ENCODE results near the gene SEC31A. TPM values are rescaled to one million over a fixed set of nuclear protein-coding genes. Genes with fewer than 3 reads are reported as not detected.

SEC31A gene
- polyA plus RNA-seq, 1 of the 3 experiments (the other 2 are of a cell fraction): 147 TPM

- Histone ChIP-seq H3K79me2 (ENCODE audit: insufficient read depth) (peaks cover 72% of the 10 kb centered on the region), H3K4me1 (ENCODE audit: control insufficient read depth in 1 of 2, insufficient read depth in 2 of 2, low read depth in 1 of 2, low read length in 1 of 2) (no peaks in the 10 kb centered on the region), H4K20me1 (ENCODE audit: insufficient read depth) (peaks cover 13% of the 10 kb centered on the region), H3K9me3 (no peaks in the 10 kb centered on the region), H3F3A (replicated peaks; ENCODE audit: insufficient read depth) (peaks cover 37% of the 10 kb centered on the region), H3K27ac (ENCODE audit: low read depth in 2 of 2, low read length in 1 of 2) (0 out of 4 replicates have a peak overlapping the region, but pooled peaks of 1 of the 2 experiments have one; percentile 3), H3K9me2 (no peaks in the 10 kb centered on the region), H3K4me2 (no peak overlapping the region), H3K4me3 (ENCODE audit: low read depth in 2 of 2, low read length in 1 of 2) (no peak overlapping the region), H2AFZ (ENCODE audit: low read depth) (no peak overlapping the region), H3K27me3 (ENCODE audit: insufficient read depth) (no peaks in the 10 kb centered on the region), H3K36me3 (replicated peaks in 1 of 2; ENCODE audit: control insufficient read depth in 1 of 2, insufficient read depth in 2 of 2, low read length in 1 of 2) (peaks cover 89 to 98% of the 10 kb centered on the region in 2 experiments), H3K9ac (no peak overlapping the region)
- ChIA-PET POLR2A (interaction anchor here (0.6 kb wide), 1 partner anchor 479 kb away, joined by 3 read pairs; no protein-coding TSS in a partner anchor), CTCF (interaction anchor here (1.0 to 3.5 kb wide), 16 partner anchors 10 to 428 kb away, joined by 3 to 24 read pairs (median 5); no protein-coding TSS in a partner anchor)
- TF ChIP-seq GABPA (IDR thresholded peaks at IDR 0.05; ENCODE audit: low read depth): no peak
- TF ChIP-seq, protein P1, sequence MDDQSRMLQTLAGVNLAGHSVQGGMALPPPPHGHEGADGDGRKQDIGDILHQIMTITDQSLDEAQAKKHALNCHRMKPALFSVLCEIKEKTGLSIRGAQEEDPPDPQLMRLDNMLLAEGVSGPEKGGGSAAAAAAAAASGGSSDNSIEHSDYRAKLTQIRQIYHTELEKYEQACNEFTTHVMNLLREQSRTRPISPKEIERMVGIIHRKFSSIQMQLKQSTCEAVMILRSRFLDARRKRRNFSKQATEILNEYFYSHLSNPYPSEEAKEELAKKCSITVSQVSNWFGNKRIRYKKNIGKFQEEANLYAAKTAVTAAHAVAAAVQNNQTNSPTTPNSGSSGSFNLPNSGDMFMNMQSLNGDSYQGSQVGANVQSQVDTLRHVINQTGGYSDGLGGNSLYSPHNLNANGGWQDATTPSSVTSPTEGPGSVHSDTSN (IDR thresholded peaks at IDR 0.05): no peak
- TF ChIP-seq, protein P2, sequence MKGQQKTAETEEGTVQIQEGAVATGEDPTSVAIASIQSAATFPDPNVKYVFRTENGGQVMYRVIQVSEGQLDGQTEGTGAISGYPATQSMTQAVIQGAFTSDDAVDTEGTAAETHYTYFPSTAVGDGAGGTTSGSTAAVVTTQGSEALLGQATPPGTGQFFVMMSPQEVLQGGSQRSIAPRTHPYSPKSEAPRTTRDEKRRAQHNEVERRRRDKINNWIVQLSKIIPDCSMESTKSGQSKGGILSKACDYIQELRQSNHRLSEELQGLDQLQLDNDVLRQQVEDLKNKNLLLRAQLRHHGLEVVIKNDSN (IDR thresholded peaks at IDR 0.05; ENCODE audit: borderline replicate concordance, low read depth): no peak
- no peak for TF ChIP-seq ZBTB33 (IDR thresholded peaks at IDR 0.05; ENCODE audit: borderline replicate concordance, low read depth)
- no peak for TF ChIP-seq MAX (IDR thresholded peaks at IDR 0.05; ENCODE audit: low read depth)
- no peak for TF ChIP-seq SMC3 (IDR thresholded peaks at IDR 0.05; ENCODE audit: low read depth, low read length)
- 75% methylated on average over 5 of the region's 5 CpGs for WGBS (ENCODE audit: low lambda C conversion rate)
- no peak for DNase-seq
Observed at GRCh38 chr4:82852751-82853285, 38.1 kb downstream of the SEC31A start.

DNA sequence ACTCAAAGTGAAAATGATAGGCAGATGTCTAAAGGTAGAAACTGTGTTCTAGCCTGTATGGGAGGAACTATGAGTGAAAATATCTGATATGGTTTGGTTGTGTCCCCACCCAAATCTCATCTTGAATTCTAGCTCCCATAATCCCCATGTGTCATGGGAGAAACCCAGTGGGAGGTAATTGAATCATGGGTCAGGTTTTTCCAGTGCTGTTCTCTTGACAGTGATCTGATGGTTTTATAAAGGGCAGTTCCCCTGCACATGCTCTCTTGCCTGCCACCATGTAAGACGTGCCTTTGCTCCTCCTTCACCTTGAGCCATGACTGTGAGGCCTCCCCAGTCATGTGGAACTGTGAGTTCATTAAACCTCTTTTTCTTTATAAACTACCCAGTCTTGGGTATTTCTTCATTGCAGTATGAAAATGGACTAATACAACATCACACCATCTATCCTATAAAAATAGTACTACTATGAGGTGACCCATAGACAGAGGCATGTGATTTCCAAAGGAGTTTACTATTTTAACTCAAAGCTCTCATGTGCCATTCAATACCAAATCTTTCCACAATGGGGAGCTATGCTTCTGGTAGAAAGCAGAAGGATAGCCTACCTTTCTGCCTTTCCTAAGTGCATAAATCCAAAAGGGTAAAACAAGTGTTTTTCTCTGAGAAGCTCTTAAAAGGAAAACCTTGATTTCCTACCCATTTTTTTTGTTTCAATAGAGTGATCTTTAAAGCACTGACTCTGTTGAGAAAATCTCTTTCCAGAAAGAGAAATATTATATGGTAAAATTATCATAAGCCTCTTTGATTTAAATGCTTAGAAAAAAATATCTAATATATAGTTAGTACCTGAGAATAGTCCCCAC is 38.8 kb downstream of the SEC31A start:
- Histone ChIP-seq H3K27ac (ENCODE audit: low read depth in 2 of 2, low read length in 1 of 2) (0 out of 4 replicates have a peak overlapping the region, but pooled peaks of 1 of the 2 experiments have one; percentile 3), H3K36me3 (replicated peaks in 1 of 2; ENCODE audit: control insufficient read depth in 1 of 2, insufficient read depth in 2 of 2, low read length in 1 of 2) (peaks cover 89 to 98% of the 10 kb centered on the region in 2 experiments), H3K79me2 (ENCODE audit: insufficient read depth) (peaks cover 72% of the 10 kb centered on the region), H3K27me3 (ENCODE audit: insufficient read depth) (no peaks in the 10 kb centered on the region), H4K20me1 (ENCODE audit: insufficient read depth) (peaks cover 11% of the 10 kb centered on the region), H2AFZ (ENCODE audit: low read depth) (no peak overlapping the region), H3K9me2 (no peaks in the 10 kb centered on the region), H3K4me2 (no peak overlapping the region), H3K4me1 (ENCODE audit: control insufficient read depth in 1 of 2, insufficient read depth in 2 of 2, low read depth in 1 of 2, low read length in 1 of 2) (no peaks in the 10 kb centered on the region), H3K9ac (no peak overlapping the region), H3K9me3 (no peaks in the 10 kb centered on the region), H3F3A (replicated peaks; ENCODE audit: insufficient read depth) (peaks cover 30% of the 10 kb centered on the region), H3K4me3 (ENCODE audit: low read depth in 2 of 2, low read length in 1 of 2) (no peak overlapping the region)
- no peak for TF ChIP-seq NFIC (IDR thresholded peaks at IDR 0.05; ENCODE audit: borderline replicate concordance)
- no peak for TF ChIP-seq YY1 (IDR thresholded peaks at IDR 0.05; ENCODE audit: low read depth)
- TF ChIP-seq JUND (IDR thresholded peaks at IDR 0.05): no peak
- no peak for TF ChIP-seq POLR2AphosphoS5 (IDR thresholded peaks at IDR 0.05; ENCODE audit: low read depth, low read length)
- peak; percentile 65 for TF ChIP-seq CTCF (IDR thresholded peaks at IDR 0.05)
- TF ChIP-seq SMC3 (IDR thresholded peaks at IDR 0.05; ENCODE audit: low read depth, low read length): 0 out of 2 replicates have a peak, but pooled peaks have one; percentile 14
- peak; percentile 61 for TF ChIP-seq RAD21 (IDR thresholded peaks at IDR 0.05; ENCODE audit: low read length)
- ChIA-PET POLR2A (interaction anchor here (0.6 kb wide), 1 partner anchor 478 kb away, joined by 3 read pairs; no protein-coding TSS in a partner anchor), CTCF (interaction anchor here (0.8 to 3.5 kb wide), 20 partner anchors 9 to 429 kb away, joined by 3 to 24 read pairs (median 4); no protein-coding TSS in a partner anchor)
- WGBS (ENCODE audit: low lambda C conversion rate): 94% methylated on average over 1 of the region's 1 CpG
- peak; percentile 7 for DNase-seq

All from SK-N-SH (cell line).